SK-N-MC (cell line): Measurements from ENCODE around the gene RGL1.

ENCODE experiments used
- EZH2 ChIP-seq: fragments of 200-600 bp; sonication (generic); IDR thresholded peaks from one replicate; pipeline ENCODE4 v1.6.1; 2017; ENCODE audit warnings: antibody characterized with exemption
- POLR2AphosphoS5 ChIP-seq: IDR thresholded peaks from 2 replicates; pipeline ENCODE4 v1.6.1; 2012; ENCODE audit warnings: mild to moderate bottlenecking, low read depth, low read length, borderline replicate concordance

DNA sequence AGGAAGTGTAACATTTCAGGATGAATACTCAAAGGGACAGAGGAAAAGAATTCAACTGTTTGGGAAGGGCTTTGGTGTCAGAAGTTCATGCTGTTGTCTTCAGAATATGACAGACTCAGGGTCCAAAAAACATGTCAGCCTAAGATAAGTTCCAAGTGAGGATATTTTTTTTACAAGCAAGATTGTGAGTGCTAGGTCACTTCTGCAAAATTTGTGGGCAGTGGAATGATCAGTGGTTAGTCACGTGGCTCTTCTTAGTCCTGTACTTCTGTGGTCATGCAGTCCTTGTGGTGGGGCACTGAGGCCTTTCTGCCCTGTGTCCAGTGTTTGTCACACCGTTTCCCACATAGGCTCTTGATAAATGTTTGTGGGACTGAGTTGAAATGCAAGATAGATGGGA lies 5.2 kb downstream of the RGL1 start:
- no peak for TF ChIP-seq POLR2AphosphoS5
- TF ChIP-seq EZH2 = no peak
